SK-N-SH treated with all-trans-retinoic acid at 6 μM for 48 hours (cell line): ENCODE measurements around the gene ZNF536.

Experiments used
- ATAC-seq: fragments of 200-7000 bp; cut with Tn5 transposase; 3 replicates; pipeline ENCODE4 v1.9.1; 2020; ENCODE audit warnings: mild to moderate bottlenecking, moderate library complexity
- ARNTL ChIP-seq: fragments of 450-650 bp; formaldehyde crosslinking; IDR thresholded peaks from 2 replicates; pipeline ENCODE4 v1.5.0; 2020; ENCODE audit warnings: low read depth, mild to moderate bottlenecking, moderate library complexity, borderline replicate concordance
- BACH2 ChIP-seq: fragments of 250-450 bp; sonication (Bioruptor Pico); IDR thresholded peaks from 2 replicates; pipeline ENCODE4 v1.9.0; 2021; ENCODE audit warnings: mild to moderate bottlenecking, borderline replicate concordance
- CSDC2 ChIP-seq: fragments of 250-450 bp; sonication (Bioruptor Pico); IDR thresholded peaks from 2 replicates; pipeline ENCODE4 v1.5.0; 2020; ENCODE audit warnings: mild to moderate bottlenecking, moderate library complexity
- ESRRG ChIP-seq: fragments of 250-450 bp; sonication (Bioruptor Pico); IDR thresholded peaks from 2 replicates; pipeline ENCODE4 v1.6.1; 2021; ENCODE audit warnings: mild to moderate bottlenecking
- GLIS3 ChIP-seq: fragments of 250-450 bp; sonication (Bioruptor Pico); IDR thresholded peaks from 2 replicates; pipeline ENCODE4 v1.5.0; 2020; ENCODE audit warnings: mild to moderate bottlenecking, moderate library complexity
- ISL1 ChIP-seq: fragments of 250-450 bp; sonication (Bioruptor Pico); IDR thresholded peaks from 2 replicates; pipeline ENCODE4 v2.1.2; 2022; ENCODE audit warnings: mild to moderate bottlenecking, moderate library complexity
- POU6F1 ChIP-seq: fragments of 250-450 bp; sonication (Bioruptor Pico); IDR thresholded peaks from 2 replicates; pipeline ENCODE4 v1.8.0; 2021; ENCODE audit warnings: low read depth, mild to moderate bottlenecking, moderate library complexity, borderline replicate concordance
- PPARA ChIP-seq: fragments of 250-450 bp; sonication (Bioruptor Pico); IDR thresholded peaks from 2 replicates; pipeline ENCODE4 v1.5.0; 2020; ENCODE audit warnings: mild to moderate bottlenecking, borderline replicate concordance
- RARB ChIP-seq: fragments of 250-450 bp; sonication (Bioruptor Pico); IDR thresholded peaks from 2 replicates; pipeline ENCODE4 v1.8.0; 2021; ENCODE audit warnings: mild to moderate bottlenecking, moderate library complexity
- SNAI2 ChIP-seq: fragments of 250-450 bp; sonication (Bioruptor Pico); IDR thresholded peaks from 2 replicates; pipeline ENCODE4 v1.5.0; 2020; ENCODE audit warnings: mild to moderate bottlenecking, moderate library complexity
- TCF4 ChIP-seq: fragments of 250-450 bp; sonication (Bioruptor Pico); IDR thresholded peaks from 2 replicates; pipeline ENCODE4 v1.8.0; 2021; ENCODE audit warnings: mild to moderate bottlenecking, moderate library complexity, borderline replicate concordance
- TOX ChIP-seq: fragments of 250-450 bp; sonication (Bioruptor Pico); IDR thresholded peaks from 2 replicates; pipeline ENCODE4 v1.8.0; 2021; ENCODE audit warnings: mild to moderate bottlenecking, moderate library complexity, borderline replicate concordance
- ZC3H10 ChIP-seq: fragments of 250-450 bp; sonication (Bioruptor Pico); IDR thresholded peaks from 2 replicates; pipeline ENCODE4 v1.5.1; 2021; ENCODE audit warnings: mild to moderate bottlenecking, moderate library complexity
- ZFP3 ChIP-seq: fragments of 250-450 bp; sonication (Bioruptor Pico); IDR thresholded peaks from 2 replicates; pipeline ENCODE4 v1.5.0; 2020; ENCODE audit warnings: mild to moderate bottlenecking, moderate library complexity
- ZNF565 ChIP-seq: fragments of 450-650 bp; formaldehyde crosslinking; conservative IDR thresholded peaks from 2 replicates; pipeline ENCODE4 v1.5.0; 2020; ENCODE audit warnings: low read depth, mild to moderate bottlenecking, moderate library complexity
- ZNF70 ChIP-seq: fragments of 450-650 bp; formaldehyde crosslinking; IDR thresholded peaks from 2 replicates; pipeline ENCODE4 v1.5.0; 2020; ENCODE audit warnings: mild to moderate bottlenecking, moderate library complexity
- TF ChIP-seq, protein P1 (sequence below): fragments of 250-450 bp; sonication (Bioruptor Pico); IDR thresholded peaks from 2 replicates; pipeline ENCODE4 v1.5.1; 2021; ENCODE audit warnings: mild to moderate bottlenecking, moderate library complexity
- TF ChIP-seq, protein P2 (sequence below): fragments of 250-450 bp; sonication (Bioruptor Pico); IDR thresholded peaks from 2 replicates; pipeline ENCODE4 v1.5.0; 2020; ENCODE audit warnings: mild to moderate bottlenecking, moderate library complexity
- TF ChIP-seq, protein P3 (sequence below): fragments of 250-450 bp; sonication (Bioruptor Pico); IDR thresholded peaks from 2 replicates; pipeline ENCODE4 v1.8.0; 2020; ENCODE audit warnings: mild to moderate bottlenecking, moderate library complexity, borderline replicate concordance

Gene ZNF536

GRCh38 chr19:30577551-30578105 is 205.4 kb downstream of the ZNF536 start:
- no peak for ATAC-seq

DNA sequence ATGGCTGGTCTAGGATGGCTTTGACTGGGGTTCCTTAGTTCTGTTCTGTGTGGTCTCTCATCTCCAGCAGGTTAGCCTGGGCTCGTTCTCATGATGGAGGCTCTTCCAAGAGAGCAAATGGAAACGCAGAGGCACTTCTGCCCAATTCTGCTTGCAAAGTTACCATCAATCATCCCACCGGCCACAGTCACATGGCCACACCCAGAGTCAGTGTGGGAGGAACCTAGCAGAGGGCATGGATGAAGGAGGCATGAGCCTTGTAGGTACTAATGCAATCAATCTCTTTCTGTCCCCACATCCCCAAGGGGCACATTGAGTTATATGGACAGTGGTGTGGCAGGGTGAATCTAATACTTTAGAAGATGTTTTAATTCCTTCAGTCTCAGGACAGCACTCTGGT is 207.2 kb downstream of the ZNF536 start:
- ATAC-seq: no peak
- TF ChIP-seq ZFP3 (CRISPR knock-in tag) (no peak), PPARA (no peak), TCF4 (CRISPR knock-in tag) (no peak), GLIS3 (CRISPR knock-in tag) (no peak), ZC3H10 (CRISPR knock-in tag) (no peak), ZNF70 (CRISPR knock-in tag) (no peak), ESRRG (no peak), POU6F1 (CRISPR knock-in tag) (no peak), RARB (CRISPR knock-in tag) (no peak), TOX (CRISPR knock-in tag) (no peak), ISL1 (CRISPR knock-in tag) (no peak), ZNF565 (no peak), SNAI2 (no peak)
- TF ChIP-seq, protein P1, sequence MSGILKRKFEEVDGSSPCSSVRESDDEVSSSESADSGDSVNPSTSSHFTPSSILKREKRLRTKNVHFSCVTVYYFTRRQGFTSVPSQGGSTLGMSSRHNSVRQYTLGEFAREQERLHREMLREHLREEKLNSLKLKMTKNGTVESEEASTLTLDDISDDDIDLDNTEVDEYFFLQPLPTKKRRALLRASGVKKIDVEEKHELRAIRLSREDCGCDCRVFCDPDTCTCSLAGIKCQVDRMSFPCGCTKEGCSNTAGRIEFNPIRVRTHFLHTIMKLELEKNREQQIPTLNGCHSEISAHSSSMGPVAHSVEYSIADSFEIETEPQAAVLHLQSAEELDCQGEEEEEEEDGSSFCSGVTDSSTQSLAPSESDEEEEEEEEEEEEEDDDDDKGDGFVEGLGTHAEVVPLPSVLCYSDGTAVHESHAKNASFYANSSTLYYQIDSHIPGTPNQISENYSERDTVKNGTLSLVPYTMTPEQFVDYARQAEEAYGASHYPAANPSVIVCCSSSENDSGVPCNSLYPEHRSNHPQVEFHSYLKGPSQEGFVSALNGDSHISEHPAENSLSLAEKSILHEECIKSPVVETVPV: no peak
- TF ChIP-seq, protein P2, sequence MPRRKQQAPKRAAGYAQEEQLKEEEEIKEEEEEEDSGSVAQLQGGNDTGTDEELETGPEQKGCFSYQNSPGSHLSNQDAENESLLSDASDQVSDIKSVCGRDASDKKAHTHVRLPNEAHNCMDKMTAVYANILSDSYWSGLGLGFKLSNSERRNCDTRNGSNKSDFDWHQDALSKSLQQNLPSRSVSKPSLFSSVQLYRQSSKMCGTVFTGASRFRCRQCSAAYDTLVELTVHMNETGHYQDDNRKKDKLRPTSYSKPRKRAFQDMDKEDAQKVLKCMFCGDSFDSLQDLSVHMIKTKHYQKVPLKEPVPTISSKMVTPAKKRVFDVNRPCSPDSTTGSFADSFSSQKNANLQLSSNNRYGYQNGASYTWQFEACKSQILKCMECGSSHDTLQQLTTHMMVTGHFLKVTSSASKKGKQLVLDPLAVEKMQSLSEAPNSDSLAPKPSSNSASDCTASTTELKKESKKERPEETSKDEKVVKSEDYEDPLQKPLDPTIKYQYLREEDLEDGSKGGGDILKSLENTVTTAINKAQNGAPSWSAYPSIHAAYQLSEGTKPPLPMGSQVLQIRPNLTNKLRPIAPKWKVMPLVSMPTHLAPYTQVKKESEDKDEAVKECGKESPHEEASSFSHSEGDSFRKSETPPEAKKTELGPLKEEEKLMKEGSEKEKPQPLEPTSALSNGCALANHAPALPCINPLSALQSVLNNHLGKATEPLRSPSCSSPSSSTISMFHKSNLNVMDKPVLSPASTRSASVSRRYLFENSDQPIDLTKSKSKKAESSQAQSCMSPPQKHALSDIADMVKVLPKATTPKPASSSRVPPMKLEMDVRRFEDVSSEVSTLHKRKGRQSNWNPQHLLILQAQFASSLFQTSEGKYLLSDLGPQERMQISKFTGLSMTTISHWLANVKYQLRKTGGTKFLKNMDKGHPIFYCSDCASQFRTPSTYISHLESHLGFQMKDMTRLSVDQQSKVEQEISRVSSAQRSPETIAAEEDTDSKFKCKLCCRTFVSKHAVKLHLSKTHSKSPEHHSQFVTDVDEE (CRISPR knock-in tag): no peak
- TF ChIP-seq, protein P3, sequence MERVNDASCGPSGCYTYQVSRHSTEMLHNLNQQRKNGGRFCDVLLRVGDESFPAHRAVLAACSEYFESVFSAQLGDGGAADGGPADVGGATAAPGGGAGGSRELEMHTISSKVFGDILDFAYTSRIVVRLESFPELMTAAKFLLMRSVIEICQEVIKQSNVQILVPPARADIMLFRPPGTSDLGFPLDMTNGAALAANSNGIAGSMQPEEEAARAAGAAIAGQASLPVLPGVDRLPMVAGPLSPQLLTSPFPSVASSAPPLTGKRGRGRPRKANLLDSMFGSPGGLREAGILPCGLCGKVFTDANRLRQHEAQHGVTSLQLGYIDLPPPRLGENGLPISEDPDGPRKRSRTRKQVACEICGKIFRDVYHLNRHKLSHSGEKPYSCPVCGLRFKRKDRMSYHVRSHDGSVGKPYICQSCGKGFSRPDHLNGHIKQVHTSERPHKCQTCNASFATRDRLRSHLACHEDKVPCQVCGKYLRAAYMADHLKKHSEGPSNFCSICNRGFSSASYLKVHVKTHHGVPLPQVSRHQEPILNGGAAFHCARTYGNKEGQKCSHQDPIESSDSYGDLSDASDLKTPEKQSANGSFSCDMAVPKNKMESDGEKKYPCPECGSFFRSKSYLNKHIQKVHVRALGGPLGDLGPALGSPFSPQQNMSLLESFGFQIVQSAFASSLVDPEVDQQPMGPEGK (CRISPR knock-in tag): no peak
- TF ChIP-seq, all 23 proteins: peak for 0

More at GRCh38 chr19:30577551-30578105, 205.4 kb downstream of the ZNF536 start:
- TF ChIP-seq GLIS3 (CRISPR knock-in tag): 0 out of 2 replicates have a peak, but pooled peaks have one; percentile 29
- TF ChIP-seq ISL1 (CRISPR knock-in tag): peak; percentile 85
- TF ChIP-seq TCF4 (CRISPR knock-in tag): no peak
- no peak for TF ChIP-seq ZFP3 (CRISPR knock-in tag)
- no peak for TF ChIP-seq BACH2 (CRISPR knock-in tag)
- TF ChIP-seq, protein P2 (CRISPR knock-in tag): no peak

- ATAC-seq: no peak
- TF ChIP-seq POU6F1 (CRISPR knock-in tag): no peak
- no peak for TF ChIP-seq ARNTL (CRISPR knock-in tag)
- no peak for TF ChIP-seq BACH2 (CRISPR knock-in tag)
- TF ChIP-seq ZNF565: no peak
- no peak for TF ChIP-seq RARB (CRISPR knock-in tag)
- no peak for TF ChIP-seq ZNF70 (CRISPR knock-in tag)
- TF ChIP-seq, protein P1: no peak
- TF ChIP-seq ZFP3 (CRISPR knock-in tag): no peak
- no peak for TF ChIP-seq CSDC2 (CRISPR knock-in tag)
- TF ChIP-seq TOX (CRISPR knock-in tag): no peak
- TF ChIP-seq PPARA: no peak
These were observed 208.5 kb downstream of the ZNF536 start for GRCh38 chr19:30580673-30581072.
